GM13976 (cell line): ENCODE data around the gene DUSP15.

ENCODE experiments used
- DNase-seq: peaks from one replicate; pipeline ENCODE4 v3.0.0; 2012; ENCODE audit warnings: low spot score
- in situ Hi-C: fragments of 300-500 bp; cut with MboI; formaldehyde crosslinking; loops from one replicate; pipeline ENCODE4 v1.12.0; 2022; ENCODE audit warnings: low sequenced_read_pairs, mixed read lengths, inconsistent platforms; ENCODE audit not compliant: unreplicated experiment
- TF ChIP-seq, protein P1 (sequence below): IDR thresholded peaks from 2 replicates; pipeline ENCODE4 v1.5.1; 2012; ENCODE audit warnings: borderline replicate concordance, mild to moderate bottlenecking; ENCODE audit not compliant: insufficient read depth; ENCODE audit errors: extremely low read depth, missing control alignments, control extremely low read depth

Gene DUSP15

GRCh38 chr20:31840906-31841816, 29.2 kb downstream of the DUSP15 start:
- in situ Hi-C loops = loop anchor here (25.0 kb wide), 1 partner anchor 821 kb away; the partner anchor contains the start of gene C20orf203
- no peak for DNase-seq
- TF ChIP-seq, protein P1, sequence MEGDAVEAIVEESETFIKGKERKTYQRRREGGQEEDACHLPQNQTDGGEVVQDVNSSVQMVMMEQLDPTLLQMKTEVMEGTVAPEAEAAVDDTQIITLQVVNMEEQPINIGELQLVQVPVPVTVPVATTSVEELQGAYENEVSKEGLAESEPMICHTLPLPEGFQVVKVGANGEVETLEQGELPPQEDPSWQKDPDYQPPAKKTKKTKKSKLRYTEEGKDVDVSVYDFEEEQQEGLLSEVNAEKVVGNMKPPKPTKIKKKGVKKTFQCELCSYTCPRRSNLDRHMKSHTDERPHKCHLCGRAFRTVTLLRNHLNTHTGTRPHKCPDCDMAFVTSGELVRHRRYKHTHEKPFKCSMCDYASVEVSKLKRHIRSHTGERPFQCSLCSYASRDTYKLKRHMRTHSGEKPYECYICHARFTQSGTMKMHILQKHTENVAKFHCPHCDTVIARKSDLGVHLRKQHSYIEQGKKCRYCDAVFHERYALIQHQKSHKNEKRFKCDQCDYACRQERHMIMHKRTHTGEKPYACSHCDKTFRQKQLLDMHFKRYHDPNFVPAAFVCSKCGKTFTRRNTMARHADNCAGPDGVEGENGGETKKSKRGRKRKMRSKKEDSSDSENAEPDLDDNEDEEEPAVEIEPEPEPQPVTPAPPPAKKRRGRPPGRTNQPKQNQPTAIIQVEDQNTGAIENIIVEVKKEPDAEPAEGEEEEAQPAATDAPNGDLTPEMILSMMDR = no peak

GRCh38 chr20:31839782-31840487, 30.4 kb downstream of the DUSP15 start:
- TF ChIP-seq, protein P1 = no peak
- DNase-seq = no peak
- in situ Hi-C loops = loop anchor here (10.0 to 25.0 kb wide), 2 partner anchors 185 to 822 kb away; partner anchors contain the start of gene C20orf203

GRCh38 chr20:31838646-31839292, 31.6 kb downstream of the DUSP15 start:
- TF ChIP-seq, protein P1 = no peak
- in situ Hi-C loops = loop anchor here (10.0 to 25.0 kb wide), 2 partner anchors 186 to 824 kb away; partner anchors contain the start of gene C20orf203
- no peak for DNase-seq

- TF ChIP-seq, protein P1 = no peak
- no peak for DNase-seq
- in situ Hi-C loops = loop anchor here (10.0 to 25.0 kb wide), 2 partner anchors 187 to 824 kb away; partner anchors contain the start of gene C20orf203
Observed at GRCh38 chr20:31837896-31838397, 32.4 kb downstream of the DUSP15 start.

DNA sequence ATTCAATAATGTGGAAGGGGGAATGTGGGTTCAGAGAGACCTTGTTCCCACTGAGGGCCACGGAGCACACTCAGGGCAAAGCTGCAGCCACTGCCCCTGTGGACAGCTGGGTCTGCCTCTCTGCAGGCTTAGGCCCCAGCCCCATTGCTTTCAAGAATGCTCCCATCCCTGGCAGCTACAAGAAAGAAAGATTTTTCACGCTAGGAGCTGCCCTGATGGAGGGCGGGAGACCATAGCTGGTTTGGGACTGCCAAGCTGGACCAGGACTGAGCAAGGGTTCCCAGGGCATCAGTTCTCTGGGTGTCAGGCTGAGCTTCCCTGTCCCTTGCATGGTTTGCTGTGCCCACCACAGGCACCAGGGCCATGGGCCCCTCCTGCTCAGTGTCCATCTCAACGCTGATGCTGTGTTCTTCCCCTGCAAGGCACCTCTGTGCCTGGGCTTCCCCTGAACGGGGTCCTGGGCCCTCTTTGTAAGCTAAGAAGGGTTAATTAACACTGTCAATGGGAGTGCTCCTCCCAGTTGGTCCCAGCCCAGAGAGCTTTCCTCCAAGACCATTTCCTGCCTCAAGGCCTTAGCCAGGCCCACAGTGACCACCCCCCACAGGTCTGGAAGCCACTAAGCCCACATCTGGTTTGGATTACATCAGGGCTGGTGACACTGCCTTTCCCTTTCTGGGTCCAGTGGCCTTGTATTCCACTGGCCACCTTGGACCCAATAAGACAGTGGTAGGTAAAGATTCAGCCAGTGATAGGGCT, 33.3 kb downstream of the DUSP15 start:
- no peak for DNase-seq
- TF ChIP-seq, protein P1 = no peak
- in situ Hi-C loops = loop anchor here (10.0 to 25.0 kb wide), 2 partner anchors 188 to 825 kb away; partner anchors contain the start of gene C20orf203
